Cardiac muscle cell (in vitro differentiated cells and primary cell): Measurements from ENCODE around the gene APOB. TPM values are rescaled to one million over a fixed set of nuclear protein-coding genes. Genes with fewer than 3 reads are reported as not detected.

Source experiments
- DNase-seq, 2 donors: peaks; one replicate each; pipeline versions ENCODE4 v3.0.0 to v3.0.0-alpha.2; 2010 to 2017; ENCODE audit warnings: low read depth in 1 of 2, low spot score in 1 of 2
- H3K27ac ChIP-seq: fragments of 200-600 bp; sonication (generic); 2 replicates; pipeline ENCODE4 v1.5.1; 2016
- H3K27me3 ChIP-seq: fragments of 200-600 bp; sonication (generic); 2 replicates; pipeline ENCODE4 v1.6.0; 2016; ENCODE audit warnings: control low read depth
- H3K36me3 ChIP-seq: fragments of 200-600 bp; sonication (generic); 2 replicates; pipeline ENCODE4 v1.5.1; 2016; ENCODE audit warnings: control low read depth
- H3K4me1 ChIP-seq: fragments of 200-600 bp; sonication (generic); 2 replicates; pipeline ENCODE4 v1.8.1; 2017; ENCODE audit warnings: low read depth, mild to moderate bottlenecking, mixed run types
- H3K4me3 ChIP-seq: fragments of 200-600 bp; sonication (generic); 2 replicates; pipeline ENCODE4 v1.5.1; 2016; ENCODE audit warnings: mild to moderate bottlenecking
- H3K9me3 ChIP-seq: fragments of 200-600 bp; sonication (generic); 2 replicates; pipeline ENCODE4 v1.5.1; 2017; ENCODE audit warnings: low read depth, mild to moderate bottlenecking, control low read depth
- CTCF ChIP-seq: IDR thresholded peaks from 2 replicates; pipeline ENCODE4 v1.5.1; 2012; ENCODE audit warnings: low read depth, mild to moderate bottlenecking, low read length
- polyA plus RNA-seq: library from polyadenylated mRNA; unstranded; fragments of >200 nt; fragmentation: Nextera tagmentation; extraction: Ambion mirVana; gene quantifications from 2 replicates; pipeline ENCODE4 v1.2.1, GENCODE V29; 2016
- total RNA-seq: library from RNA; depleted of rRNA; stranded (reverse); fragments of >200 nt; gene quantifications from 2 replicates; pipeline ENCODE4 v1.2.3, GENCODE V29; 2016

Gene APOB
- total and polyA plus RNA-seq, 2 experiments from 2014 or later, result 0.15 to 0.26 TPM

- Histone ChIP-seq H3K27me3 (no peaks in the 10 kb centered on the region), H3K27ac (no peak overlapping the region), H3K4me3 (no peak overlapping the region), H3K4me1 (peaks cover 14% of the 10 kb centered on the region), H3K9me3 (no peaks in the 10 kb centered on the region), H3K36me3 (no peaks in the 10 kb centered on the region)
- TF ChIP-seq CTCF, result no peak
- no peak for DNase-seq
These were observed 8.2 kb upstream of the APOB start for GRCh38 chr2:21052044-21052443.

GRCh38 chr2:21050164-21050563, 6.3 kb upstream of the APOB start:
- H3K27ac ChIP-seq, result no peak overlapping the region
- no peaks in the 10 kb centered on the region for H3K27me3 ChIP-seq
- no peak overlapping the region for H3K4me3 ChIP-seq
- H3K4me1 ChIP-seq, result peaks cover 4% of the 10 kb centered on the region
- no peaks in the 10 kb centered on the region for H3K36me3 ChIP-seq
- no peaks in the 10 kb centered on the region for H3K9me3 ChIP-seq
- DNase-seq, result no peak
- no peak for TF ChIP-seq CTCF

GRCh38 chr2:21047141-21048009, 3.5 kb upstream of the APOB start:
- Histone ChIP-seq H3K27me3 (peaks cover 9% of the 10 kb centered on the region), H3K9me3 (no peaks in the 10 kb centered on the region), H3K27ac (no peak overlapping the region), H3K4me3 (no peak overlapping the region), H3K36me3 (no peaks in the 10 kb centered on the region), H3K4me1 (peaks cover 4% of the 10 kb centered on the region)
- TF ChIP-seq CTCF, result no peak
- peak in 1 of 2 donors; percentile 28 for DNase-seq

GRCh38 chr2:21046506-21046905, 2.6 kb upstream of the APOB start:
- no peak for TF ChIP-seq CTCF
- H3K4me1 ChIP-seq, result peaks cover 4% of the 10 kb centered on the region

GRCh38 chr2:21044694-21045371, 960 bp upstream of the APOB start:
- no peak for DNase-seq
- Histone ChIP-seq H3K4me1 (no peaks in the 10 kb centered on the region), H3K36me3 (no peaks in the 10 kb centered on the region), H3K27me3 (peaks cover 9% of the 10 kb centered on the region), H3K27ac (no peak overlapping the region), H3K9me3 (no peaks in the 10 kb centered on the region), H3K4me3 (no peak overlapping the region)
- TF ChIP-seq CTCF, result no peak

More at GRCh38 chr2:21046506-21046905, 2.6 kb upstream of the APOB start:
- DNase-seq, result no peak
- no peak overlapping the region for H3K4me3 ChIP-seq
- no peaks in the 10 kb centered on the region for H3K9me3 ChIP-seq
- no peak overlapping the region for H3K27ac ChIP-seq
- H3K36me3 ChIP-seq, result no peaks in the 10 kb centered on the region
- peaks cover 9% of the 10 kb centered on the region for H3K27me3 ChIP-seq
